Activated B cell treated with CpG ODN at 0.5 μM for 24 hours (primary cell): ENCODE measurements around the gene SLC29A2. TPM values are rescaled to one million over a fixed set of nuclear protein-coding genes. Genes with fewer than 3 reads are reported as not detected.
A peak's percentile ranks its signal among the peaks of the same experiment; 100 is the strongest.

Experiments
- ATAC-seq: fragments of 200-7000 bp; cut with Tn5 transposase; one replicate; pipeline ENCODE4 v1.10.0; 2021; ENCODE audit warnings: low read depth, mild to moderate bottlenecking, moderate library complexity
- CTCF ChIA-PET: fragments of 350-600 bp; sonication (Branson Sonifier 250); formaldehyde crosslinking; loops from one replicate; lab custom pipeline; 2021; ENCODE audit warnings: antibody characterized with exemption; lab: Charles Lee
- POLR2A ChIA-PET: fragments of 350-600 bp; sonication (Branson Sonifier 250); formaldehyde crosslinking; loops from one replicate; lab custom pipeline; 2021; ENCODE audit warnings: antibody characterized with exemption; lab: Charles Lee
- DNase-seq: peaks from one replicate; pipeline ENCODE4 v3.0.0; 2022
- H3K27ac Mint-ChIP-seq: one replicate; pipeline ENCODE4 v1.8.0; 2020; ENCODE audit warnings: mixed read lengths
- H3K27me3 Mint-ChIP-seq: one replicate; pipeline ENCODE4 v1.8.0; 2021; ENCODE audit warnings: mixed read lengths
- H3K36me3 Mint-ChIP-seq: one replicate; pipeline ENCODE4 v1.8.0; 2021; ENCODE audit warnings: low read depth, mixed read lengths
- H3K4me1 Mint-ChIP-seq: one replicate; pipeline ENCODE4 v1.8.0; 2021; ENCODE audit warnings: mixed read lengths
- H3K4me3 Mint-ChIP-seq: one replicate; pipeline ENCODE4 v1.8.0; 2020; ENCODE audit warnings: mild to moderate bottlenecking, mixed read lengths
- H3K9me3 Mint-ChIP-seq: one replicate; pipeline ENCODE4 v1.8.0; 2020; ENCODE audit warnings: mixed read lengths
- intact Hi-C: fragments of 100-400 bp; cut with micrococcal nuclease; formaldehyde crosslinking; loops from one replicate; pipeline ENCODE4 v1.15.1; 2024
- total RNA-seq: library from RNA; stranded (reverse); gene quantifications from 2 replicates; pipeline ENCODE4 v1.2.3, GENCODE V29; 2022
- TF ChIP-seq, protein P1 (sequence below): fragments of 200-600 bp; IDR thresholded peaks from one replicate; pipeline ENCODE4 v1.8.0; 2022; ENCODE audit warnings: antibody characterized with exemption, mild to moderate bottlenecking

SLC29A2 gene
- total RNA-seq, 1 donor from 2014 or later = 17.1 TPM

- no peak for ATAC-seq
- H3K27me3 Mint-ChIP-seq = peaks cover 2% of the 10 kb centered on the region
- H3K4me3 Mint-ChIP-seq = peak overlapping the region; percentile 96
- H3K27ac Mint-ChIP-seq = peak overlapping the region; percentile 35
- H3K36me3 Mint-ChIP-seq = peaks cover 27% of the 10 kb centered on the region
- DNase-seq = no peak
- no peaks in the 10 kb centered on the region for H3K9me3 Mint-ChIP-seq
- TF ChIP-seq, protein P1, sequence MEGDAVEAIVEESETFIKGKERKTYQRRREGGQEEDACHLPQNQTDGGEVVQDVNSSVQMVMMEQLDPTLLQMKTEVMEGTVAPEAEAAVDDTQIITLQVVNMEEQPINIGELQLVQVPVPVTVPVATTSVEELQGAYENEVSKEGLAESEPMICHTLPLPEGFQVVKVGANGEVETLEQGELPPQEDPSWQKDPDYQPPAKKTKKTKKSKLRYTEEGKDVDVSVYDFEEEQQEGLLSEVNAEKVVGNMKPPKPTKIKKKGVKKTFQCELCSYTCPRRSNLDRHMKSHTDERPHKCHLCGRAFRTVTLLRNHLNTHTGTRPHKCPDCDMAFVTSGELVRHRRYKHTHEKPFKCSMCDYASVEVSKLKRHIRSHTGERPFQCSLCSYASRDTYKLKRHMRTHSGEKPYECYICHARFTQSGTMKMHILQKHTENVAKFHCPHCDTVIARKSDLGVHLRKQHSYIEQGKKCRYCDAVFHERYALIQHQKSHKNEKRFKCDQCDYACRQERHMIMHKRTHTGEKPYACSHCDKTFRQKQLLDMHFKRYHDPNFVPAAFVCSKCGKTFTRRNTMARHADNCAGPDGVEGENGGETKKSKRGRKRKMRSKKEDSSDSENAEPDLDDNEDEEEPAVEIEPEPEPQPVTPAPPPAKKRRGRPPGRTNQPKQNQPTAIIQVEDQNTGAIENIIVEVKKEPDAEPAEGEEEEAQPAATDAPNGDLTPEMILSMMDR = no peak
- H3K4me1 Mint-ChIP-seq = peaks cover 45% of the 10 kb centered on the region
- ChIA-PET CTCF (interaction anchor here (0.7 to 3.2 kb wide), 3 partner anchors 15 to 691 kb away, joined by 3 to 17 read pairs (median 3); no protein-coding TSS in a partner anchor), POLR2A (interaction anchor here (0.6 to 5.4 kb wide), 4 partner anchors 25 to 1779 kb away, joined by 3 to 34 read pairs (median 4); partner anchors contain the start of genes RBM4 and SLC29A2)
- intact Hi-C loops = loop anchor here (5.0 kb wide), 2 partner anchors 41 to 729 kb away; partner anchors contain the start of gene PCNX3
These were observed 24.8 kb downstream of the SLC29A2 start for GRCh38 chr11:66346476-66347424.

- Mint-ChIP-seq H3K36me3 (peaks cover 40% of the 10 kb centered on the region), H3K4me3 (peak overlapping the region; percentile 96), H3K27me3 (peaks cover 2% of the 10 kb centered on the region), H3K9me3 (no peaks in the 10 kb centered on the region), H3K4me1 (peaks cover 45% of the 10 kb centered on the region), H3K27ac (peak overlapping the region; percentile 93)
- peak; percentile 11 for ATAC-seq
- intact Hi-C loops = loop anchor here (1.0 to 5.0 kb wide), 5 partner anchors 16 to 728 kb away; partner anchors contain the start of genes PCNX3 and RCE1
- ChIA-PET CTCF (interaction anchor here (0.7 to 3.2 kb wide), 4 partner anchors 33 to 641 kb away, joined by 3 to 17 read pairs (median 8); no protein-coding TSS in a partner anchor), POLR2A (interaction anchor here (0.6 to 5.4 kb wide), 9 partner anchors 26 to 1242 kb away, joined by 3 to 34 read pairs (median 4); partner anchors contain the start of genes CD248, RBM14, RCE1 and SLC29A2)
- DNase-seq = no peak
- TF ChIP-seq, protein P1 = no peak
These were observed 26.3 kb downstream of the SLC29A2 start for GRCh38 chr11:66345316-66345649.

- Mint-ChIP-seq H3K9me3 (no peaks in the 10 kb centered on the region), H3K36me3 (peaks cover 46% of the 10 kb centered on the region), H3K27ac (peak within 1 kb of the TSS; percentile 93), H3K27me3 (peaks cover 2% of the 10 kb centered on the region), H3K4me3 (peak within 1 kb of the TSS; percentile 96), H3K4me1 (peaks cover 45% of the 10 kb centered on the region)
- POLR2A ChIA-PET = interaction anchor here (0.6 to 5.4 kb wide), 13 partner anchors 27 to 1243 kb away, joined by 3 to 34 read pairs (median 4); partner anchors contain the start of genes CD248, FIBP, MRPL11 and RAB1B
- CTCF ChIA-PET = interaction anchor here (0.7 to 3.2 kb wide), 4 partner anchors 33 to 640 kb away, joined by 3 to 17 read pairs (median 8); no protein-coding TSS in a partner anchor
- DNase-seq = peak; percentile 93
- ATAC-seq = peak; percentile 82
- TF ChIP-seq, protein P1 = no peak
- intact Hi-C loops = loop anchor here (1.0 to 5.0 kb wide), 5 partner anchors 16 to 727 kb away; partner anchors contain the start of genes PCNX3 and RCE1
These were observed 26.8 kb downstream of the SLC29A2 start, which contains the start of gene BRMS1 for GRCh38 chr11:66344550-66345315. Gene BRMS1, minus strand, starts transcription at chr11:66345104. Its CDS starts 2,870 bp downstream, at chr11:66342234.

DNA sequence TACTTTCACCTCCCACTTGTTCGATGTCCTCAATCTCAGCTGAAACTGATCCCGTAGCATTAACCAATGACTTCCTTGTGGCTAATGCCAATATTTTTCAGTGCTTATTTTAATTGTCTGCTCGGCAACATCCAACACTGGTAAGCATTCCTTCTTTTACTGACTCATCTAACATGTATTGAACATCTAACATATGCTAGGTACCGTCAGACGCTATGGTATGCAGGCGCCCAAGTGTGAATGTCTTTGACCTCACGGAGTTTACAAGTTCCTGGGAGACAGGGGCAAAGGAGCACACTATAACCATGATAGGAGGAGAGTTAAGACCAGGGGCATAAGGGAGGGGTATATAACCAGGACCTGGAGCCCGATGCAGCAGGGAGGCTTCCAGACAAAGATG is 28.4 kb downstream of the SLC29A2 start:
- H3K36me3 Mint-ChIP-seq = peaks cover 56% of the 10 kb centered on the region
- H3K27me3 Mint-ChIP-seq = peaks cover 2% of the 10 kb centered on the region
- no peaks in the 10 kb centered on the region for H3K9me3 Mint-ChIP-seq
- DNase-seq (no peak), ATAC-seq (no peak)
- peaks cover 43% of the 10 kb centered on the region for H3K4me1 Mint-ChIP-seq
- intact Hi-C loops = no loop called here
- POLR2A ChIA-PET = interaction anchor here (1.0 to 5.4 kb wide), 3 partner anchors 8 to 30 kb away, joined by 4 to 34 read pairs (median 24); partner anchors contain the start of gene SLC29A2
- peak overlapping the region; percentile 96 for H3K4me3 Mint-ChIP-seq
- TF ChIP-seq, protein P1 = no peak
- H3K27ac Mint-ChIP-seq = no peak overlapping the region
- CTCF ChIA-PET = interaction anchor here (2.8 kb wide), 1 partner anchor 43 kb away, joined by 14 read pairs; no protein-coding TSS in a partner anchor
